Neural cell (in vitro differentiated cells): Measurements from ENCODE around the gene CTNNA2. TPM values are rescaled to one million over a fixed set of nuclear protein-coding genes. Genes with fewer than 3 reads are reported as not detected.

Experiments
- H2AFZ ChIP-seq: fragments of 200-600, 300-800 bp; sonication (generic), shearing (Covaris generic); 2 replicates; pipeline ENCODE4 v1.6.0; 2014; ENCODE audit warnings: low read depth, mild to moderate bottlenecking, antibody characterized with exemption, low read length, moderate library complexity
- H3F3A ChIP-seq: fragments of 200-600 bp; shearing (Covaris generic); 2 replicates; pipeline ENCODE4 v1.6.1; 2016; ENCODE audit warnings: mild to moderate bottlenecking, moderate library complexity, mixed read lengths, antibody characterized with exemption, low read length; ENCODE audit not compliant: insufficient read depth, poor library complexity, severe bottlenecking
- H3K27ac ChIP-seq: fragments of 200-600, 300-800 bp; sonication (generic), shearing (Covaris generic); 2 replicates; pipeline ENCODE4 v1.5.1; 2014; ENCODE audit warnings: mild to moderate bottlenecking, low read length, moderate library complexity
- H3K27me3 ChIP-seq: fragments of 300-800, 200-600 bp; sonication (generic), shearing (Covaris generic); 2 replicates; pipeline ENCODE4 v1.6.0; 2014; ENCODE audit warnings: mild to moderate bottlenecking, low read depth, low read length, moderate library complexity; ENCODE audit not compliant: insufficient read depth
- H3K36me3 ChIP-seq: fragments of 300-800, 200-600 bp; sonication (generic), shearing (Covaris generic); 2 replicates; pipeline ENCODE4 v1.5.1; 2014; ENCODE audit warnings: mild to moderate bottlenecking, antibody characterized with exemption, low read length, moderate library complexity; ENCODE audit not compliant: insufficient read depth
- H3K4me2 ChIP-seq: fragments of 300-800, 200-600 bp; sonication (generic), shearing (Covaris generic); 2 replicates; pipeline ENCODE4 v1.6.0; 2014; ENCODE audit warnings: mild to moderate bottlenecking, low read length
- H3K4me3 ChIP-seq: fragments of 300-800, 200-600 bp; sonication (generic), shearing (Covaris generic); 2 replicates; pipeline ENCODE4 v1.5.1; 2014; ENCODE audit warnings: mild to moderate bottlenecking, low read length, moderate library complexity
- H3K79me2 ChIP-seq: fragments of 200-600 bp; shearing (Covaris generic); replicated peaks from 2 replicates; pipeline ENCODE4 v1.6.0; 2014; ENCODE audit warnings: mild to moderate bottlenecking, low read length, moderate library complexity; ENCODE audit not compliant: insufficient read depth
- H3K9ac ChIP-seq: fragments of 300-800, 200-600 bp; sonication (generic), shearing (Covaris generic); 2 replicates; pipeline ENCODE4 v1.6.1; 2016; ENCODE audit warnings: mild to moderate bottlenecking, low read length, mixed read lengths
- H3K9me2 ChIP-seq: fragments of 200-600 bp; shearing (Covaris generic); 2 replicates; pipeline ENCODE4 v1.6.1; 2016; ENCODE audit warnings: mild to moderate bottlenecking, low read length, mixed read lengths; ENCODE audit not compliant: insufficient read depth
- H3K9me3 ChIP-seq: fragments of 200-600, 300-800 bp; sonication (generic), shearing (Covaris generic); 2 replicates; pipeline ENCODE4 v1.6.1; 2016; ENCODE audit warnings: mild to moderate bottlenecking, mixed run types, low read length, moderate library complexity, mixed read lengths
- H4K20me1 ChIP-seq: fragments of 200-600 bp; shearing (Covaris generic); 2 replicates; pipeline ENCODE4 v1.6.1; 2016; ENCODE audit warnings: mild to moderate bottlenecking, mixed run types; ENCODE audit not compliant: insufficient read depth
- CTCF ChIP-seq: fragments of 450-650 bp; IDR thresholded peaks from 2 replicates; pipeline ENCODE4 v1.5.1; 2014; ENCODE audit warnings: antibody characterized with exemption, mild to moderate bottlenecking, moderate library complexity; ENCODE audit not compliant: poor library complexity, severe bottlenecking
- EP300 ChIP-seq: fragments of 450-650 bp; conservative IDR thresholded peaks from 2 replicates; pipeline ENCODE4 v1.6.1; 2014; ENCODE audit warnings: antibody characterized with exemption, mild to moderate bottlenecking, moderate library complexity; ENCODE audit not compliant: poor library complexity, severe bottlenecking
- EZH2 ChIP-seq: fragments of 200-600, 300-800 bp; shearing (Covaris generic), sonication (generic); IDR thresholded peaks from 2 replicates; pipeline ENCODE4 v1.6.1; 2014; ENCODE audit warnings: antibody characterized with exemption, low read length, borderline replicate concordance, mild to moderate bottlenecking; ENCODE audit not compliant: insufficient read depth, poor library complexity, severe bottlenecking
- MXI1 ChIP-seq: fragments of 450-650 bp; conservative IDR thresholded peaks from 2 replicates; pipeline ENCODE4 v1.6.1; 2014; ENCODE audit warnings: antibody characterized with exemption, mild to moderate bottlenecking; ENCODE audit not compliant: poor library complexity, severe bottlenecking
- POLR2AphosphoS5 ChIP-seq: IDR thresholded peaks from 2 replicates; pipeline ENCODE4 v1.6.1; 2012
- RAD21 ChIP-seq: fragments of 450-650 bp; conservative IDR thresholded peaks from 2 replicates; pipeline ENCODE4 v1.6.1; 2014; ENCODE audit warnings: antibody characterized with exemption, mild to moderate bottlenecking, moderate library complexity
- REST ChIP-seq: IDR thresholded peaks from 2 replicates; pipeline ENCODE4 v1.6.1; 2012; ENCODE audit warnings: borderline replicate concordance
- SMC3 ChIP-seq: fragments of 450-650 bp; conservative IDR thresholded peaks from 2 replicates; pipeline ENCODE4 v1.6.1; 2014; ENCODE audit warnings: antibody characterized with exemption, mild to moderate bottlenecking, moderate library complexity; ENCODE audit not compliant: poor library complexity
- TAF1 ChIP-seq: IDR thresholded peaks from 2 replicates; pipeline ENCODE4 v1.6.1; 2012; ENCODE audit warnings: low read depth
- polyA plus RNA-seq: library from polyadenylated mRNA; depleted of rRNA; stranded (reverse); fragments of >200 nt; gene quantifications from 2 replicates; pipeline ENCODE4 v1.2.3, GENCODE V29; 2014

The CTNNA2 gene
- polyA plus RNA-seq, 1 donor from 2014 or later = 194 TPM

- Histone ChIP-seq H3K27ac (no peak overlapping the region), H4K20me1 (no peaks in the 10 kb centered on the region), H3K9me2 (no peaks in the 10 kb centered on the region), H3K9ac (no peak overlapping the region), H2AFZ (no peak overlapping the region), H3K27me3 (no peaks in the 10 kb centered on the region), H3K79me2 (no peaks in the 10 kb centered on the region), H3K4me2 (no peak overlapping the region), H3K9me3 (no peaks in the 10 kb centered on the region), H3K4me3 (no peak overlapping the region), H3F3A (no peaks in the 10 kb centered on the region), H3K36me3 (no peaks in the 10 kb centered on the region)
- TF ChIP-seq RAD21 = peak; percentile 95
- no peak for TF ChIP-seq EP300
- TF ChIP-seq SMC3 = peak; percentile 95
- TF ChIP-seq POLR2AphosphoS5 = no peak
- peak; percentile 13 for TF ChIP-seq MXI1
- peak; percentile 90 for TF ChIP-seq CTCF
Observed at GRCh38 chr2:79887747-79888374, 375.0 kb downstream of the CTNNA2 start.

- no peaks in the 10 kb centered on the region for H4K20me1 ChIP-seq
- H3K4me3 ChIP-seq = no peak overlapping the region
- no peaks in the 10 kb centered on the region for H3K9me3 ChIP-seq
- H3K9ac ChIP-seq = no peak overlapping the region
- no peak overlapping the region for H3K27ac ChIP-seq
- TF ChIP-seq POLR2AphosphoS5 (no peak), EZH2 (no peak), SMC3 (no peak)
- H3K4me2 ChIP-seq = no peak overlapping the region
- H3F3A ChIP-seq = no peaks in the 10 kb centered on the region
- no peak overlapping the region for H2AFZ ChIP-seq
- H3K36me3 ChIP-seq = no peaks in the 10 kb centered on the region
- H3K9me2 ChIP-seq = no peaks in the 10 kb centered on the region
- no peaks in the 10 kb centered on the region for H3K79me2 ChIP-seq
- H3K27me3 ChIP-seq = no peaks in the 10 kb centered on the region
Observed at GRCh38 chr2:79892123-79892522, 379.3 kb downstream of the CTNNA2 start.

GRCh38 chr2:79899196-79899595 lies 386.3 kb downstream of the CTNNA2 start:
- Histone ChIP-seq H2AFZ (no peak overlapping the region), H3F3A (no peaks in the 10 kb centered on the region), H3K27ac (no peak overlapping the region), H3K4me3 (no peak overlapping the region), H3K79me2 (no peaks in the 10 kb centered on the region), H3K9me2 (no peaks in the 10 kb centered on the region), H4K20me1 (no peaks in the 10 kb centered on the region), H3K4me2 (no peak overlapping the region), H3K36me3 (no peaks in the 10 kb centered on the region), H3K9me3 (no peaks in the 10 kb centered on the region), H3K9ac (no peak overlapping the region), H3K27me3 (no peaks in the 10 kb centered on the region)
- no peak for TF ChIP-seq SMC3
- TF ChIP-seq REST = no peak
- no peak for TF ChIP-seq RAD21
- TF ChIP-seq MXI1 = no peak
- TF ChIP-seq POLR2AphosphoS5 = no peak
- TF ChIP-seq EP300 = no peak
- TF ChIP-seq TAF1 = no peak
- no peak for TF ChIP-seq CTCF
- TF ChIP-seq EZH2 = no peak
